Peyer's patch (tissue), 4 donors: ENCODE measurements around the gene ARHGEF25.

Experiments
- POLR2A ChIP-seq, 2 donors: fragments of 450-650 bp; IDR thresholded peaks; one replicate each; pipeline ENCODE4 v1.5.1; 2017; ENCODE audit warnings: antibody characterized with exemption in 2 of 2, mild to moderate bottlenecking in 2 of 2, moderate library complexity in 2 of 2
- TF ChIP-seq, protein P1 (sequence below), 6 experiments: fragments of 450-650 bp in 4 of 6; fragments of 200-600 bp in 2 of 6; sonication (generic) in 1 of 6; IDR thresholded peaks; one replicate each; pipeline ENCODE4 v1.5.1; 2017 to 2019; ENCODE audit warnings: antibody characterized with exemption in 6 of 6, mild to moderate bottlenecking in 3 of 6, moderate library complexity in 1 of 6

DNA sequence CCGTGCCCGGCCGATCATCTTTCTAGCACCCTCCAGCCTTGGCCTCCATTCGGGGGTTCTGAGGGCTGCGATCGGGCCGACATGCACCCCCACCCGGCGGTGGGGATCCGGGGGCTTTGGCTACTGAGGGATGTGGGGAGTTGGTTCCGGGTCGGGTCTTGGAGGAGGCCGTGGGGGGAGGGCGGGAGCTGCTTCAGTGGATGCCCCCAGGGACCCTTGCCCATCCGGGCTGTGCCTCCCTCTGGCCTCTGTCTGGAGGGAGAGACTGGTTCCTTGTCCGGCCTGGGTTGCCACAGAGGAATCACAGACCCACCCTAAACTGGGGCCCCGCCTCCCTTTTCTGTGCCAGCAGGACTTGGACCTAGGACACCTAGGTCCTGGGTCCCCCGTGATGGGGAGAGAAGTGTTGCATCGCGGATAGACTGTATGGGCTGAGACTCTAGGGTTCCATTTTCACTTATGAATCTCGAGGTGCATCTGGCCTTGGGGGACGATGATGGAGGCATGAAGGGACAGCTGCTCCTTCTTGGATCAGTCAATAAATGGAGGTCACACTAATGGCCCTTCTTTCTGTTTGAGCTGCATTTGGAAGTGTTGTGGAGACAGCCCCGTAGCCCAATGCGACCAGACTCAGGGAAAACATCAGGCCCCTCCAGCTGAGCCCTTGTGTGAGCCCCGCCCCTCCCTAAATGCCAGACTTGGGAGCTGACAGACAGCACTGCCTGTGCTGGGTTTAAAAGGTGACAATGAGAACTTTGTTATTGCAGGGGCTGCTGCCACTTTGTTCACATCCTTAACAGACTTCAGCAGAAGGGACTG is 6.0 kb upstream of the ARHGEF25 start:
- TF ChIP-seq, protein P1, sequence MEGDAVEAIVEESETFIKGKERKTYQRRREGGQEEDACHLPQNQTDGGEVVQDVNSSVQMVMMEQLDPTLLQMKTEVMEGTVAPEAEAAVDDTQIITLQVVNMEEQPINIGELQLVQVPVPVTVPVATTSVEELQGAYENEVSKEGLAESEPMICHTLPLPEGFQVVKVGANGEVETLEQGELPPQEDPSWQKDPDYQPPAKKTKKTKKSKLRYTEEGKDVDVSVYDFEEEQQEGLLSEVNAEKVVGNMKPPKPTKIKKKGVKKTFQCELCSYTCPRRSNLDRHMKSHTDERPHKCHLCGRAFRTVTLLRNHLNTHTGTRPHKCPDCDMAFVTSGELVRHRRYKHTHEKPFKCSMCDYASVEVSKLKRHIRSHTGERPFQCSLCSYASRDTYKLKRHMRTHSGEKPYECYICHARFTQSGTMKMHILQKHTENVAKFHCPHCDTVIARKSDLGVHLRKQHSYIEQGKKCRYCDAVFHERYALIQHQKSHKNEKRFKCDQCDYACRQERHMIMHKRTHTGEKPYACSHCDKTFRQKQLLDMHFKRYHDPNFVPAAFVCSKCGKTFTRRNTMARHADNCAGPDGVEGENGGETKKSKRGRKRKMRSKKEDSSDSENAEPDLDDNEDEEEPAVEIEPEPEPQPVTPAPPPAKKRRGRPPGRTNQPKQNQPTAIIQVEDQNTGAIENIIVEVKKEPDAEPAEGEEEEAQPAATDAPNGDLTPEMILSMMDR (IDR thresholded peaks at IDR 0.05) = no peak
- TF ChIP-seq POLR2A (IDR thresholded peaks at IDR 0.05) = no peak
